ENCODE measurements around the gene ZNF425.
"Not testable (repeated sequence)": the region's sequence is repeated elsewhere in the genome, so short reads cannot be mapped to it uniquely, and the experiment has no call there.

Gene ZNF425

GRCh38 chr7:149071641-149072437, 54.3 kb downstream of the ZNF425 start:
- DNase-seq, result peak; percentile 47

DNA sequence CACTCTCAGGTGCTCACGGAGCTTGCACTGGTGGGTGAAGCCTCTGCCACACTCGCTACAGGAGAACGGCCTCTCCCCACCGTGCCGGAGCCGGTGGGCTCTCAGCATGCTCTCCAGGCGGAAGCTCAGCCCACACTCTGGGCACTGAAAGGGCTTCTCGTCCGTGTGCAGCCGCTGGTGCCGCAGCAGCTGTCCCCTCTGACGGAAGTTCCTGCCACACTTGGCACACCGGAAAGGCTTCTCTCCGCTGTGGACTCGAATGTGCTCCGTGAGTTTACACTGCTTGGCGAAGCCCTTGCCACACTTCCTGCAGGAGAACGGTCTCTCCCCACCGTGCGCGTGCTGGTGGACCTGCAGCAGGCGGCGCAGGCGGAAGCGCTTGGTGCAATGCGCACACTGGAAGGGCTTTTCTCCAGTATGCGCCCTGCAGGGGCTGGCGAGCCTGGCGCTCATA, 54.9 kb downstream of the ZNF425 start:
- DNase-seq, result peak; percentile 20

- no peak for DNase-seq
These were observed 55.6 kb downstream of the ZNF425 start for GRCh38 chr7:149070372-149071125.

GRCh38 chr7:149067869-149068268, 58.3 kb downstream of the ZNF425 start:
- DNase-seq, result no peak

GRCh38 chr7:149063476-149063875, 62.6 kb downstream of the ZNF425 start:
- DNase-seq, result no peak

- not testable (repeated sequence) for DNase-seq
These were observed 63.8 kb downstream of the ZNF425 start for GRCh38 chr7:149062217-149062899.

DNA sequence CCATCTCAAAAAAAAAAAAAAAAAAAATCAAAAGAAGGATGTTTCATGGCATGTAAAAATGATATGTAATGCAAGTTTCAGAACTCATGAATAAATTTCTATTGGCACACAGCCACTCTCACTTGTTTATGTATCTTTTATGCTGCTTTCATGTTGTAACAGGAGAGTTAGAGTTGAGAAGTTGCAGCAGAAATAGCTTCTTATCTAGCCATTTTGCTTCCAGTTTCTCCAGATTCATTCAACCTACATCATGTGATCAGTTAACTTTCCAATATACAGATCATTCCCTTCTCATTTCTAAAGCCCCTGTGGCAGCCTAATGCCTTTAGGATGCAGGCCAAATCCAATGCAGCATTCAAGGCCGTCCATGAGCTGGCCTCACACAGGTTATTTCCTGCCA, 66.0 kb downstream of the ZNF425 start:
- DNase-seq, result no peak

GRCh38 chr7:149053885-149054284, 72.2 kb downstream of the ZNF425 start:
- DNase-seq, result no peak

- DNase-seq, result no peak
These were observed 72.7 kb downstream of the ZNF425 start for GRCh38 chr7:149053384-149053783.

All from femur (tissue), 1 donor.